Measurements from ENCODE around the gene TCF4. TPM values are rescaled to one million over a fixed set of nuclear protein-coding genes. Genes with fewer than 3 reads are reported as not detected.

Gene TCF4
- total and polyA plus RNA-seq, 2 of the 13 experiments (the other 11 are each of a cell fraction or from before 2014, with no cell fraction given), result not detected

- no peak for TF ChIP-seq ZNF687 (CRISPR knock-in tag; IDR thresholded peaks at IDR 0.05)
- no peak for TF ChIP-seq ZNF607 (CRISPR knock-in tag; IDR thresholded peaks at IDR 0.05; ENCODE audit: borderline replicate concordance)
- no peak for TF ChIP-seq ZFP36 (IDR thresholded peaks at IDR 0.05; ENCODE audit: borderline replicate concordance, low read depth, low read length, partially characterized antibody)
- no peak for TF ChIP-seq ZNF761 (CRISPR knock-in tag; conservative IDR thresholded peaks at IDR 0.05)
- TF ChIP-seq SRY (CRISPR knock-in tag; IDR thresholded peaks at IDR 0.05), result no peak
- no peak for TF ChIP-seq ZNF296 (CRISPR knock-in tag; conservative IDR thresholded peaks at IDR 0.05)
- TF ChIP-seq RARA (CRISPR knock-in tag; IDR thresholded peaks at IDR 0.05), result no peak
- no peak for TF ChIP-seq TBL1XR1 (IDR thresholded peaks at IDR 0.05; ENCODE audit: borderline replicate concordance, low read length, partially characterized antibody)
- no peak for TF ChIP-seq ZUFSP (CRISPR knock-in tag; IDR thresholded peaks at IDR 0.05; ENCODE audit: borderline replicate concordance)
- no peak for TF ChIP-seq ZNF674 (CRISPR knock-in tag; IDR thresholded peaks at IDR 0.05; ENCODE audit: low read depth)
Observed at GRCh38 chr18:55623626-55624025, 35.6 kb upstream of the TCF4 start (continued).

Measured in HepG2 (cell line).